HL-60/S4 treated with retinoic acid at 250 ng/mL for 4 days and 3 days (cell line): Measurements from ENCODE around the gene UVSSA.
"Not testable (repeated sequence)": the region's sequence is repeated elsewhere in the genome, so short reads cannot be mapped to it uniquely, and the experiment has no call there.

Source experiments
- in situ Hi-C: fragments of 300-500 bp; cut with MboI; formaldehyde crosslinking; loops from 2 replicates; pipeline ENCODE4 v1.7.0; 2022; ENCODE audit warnings: low sequenced_read_pairs

Gene UVSSA

DNA sequence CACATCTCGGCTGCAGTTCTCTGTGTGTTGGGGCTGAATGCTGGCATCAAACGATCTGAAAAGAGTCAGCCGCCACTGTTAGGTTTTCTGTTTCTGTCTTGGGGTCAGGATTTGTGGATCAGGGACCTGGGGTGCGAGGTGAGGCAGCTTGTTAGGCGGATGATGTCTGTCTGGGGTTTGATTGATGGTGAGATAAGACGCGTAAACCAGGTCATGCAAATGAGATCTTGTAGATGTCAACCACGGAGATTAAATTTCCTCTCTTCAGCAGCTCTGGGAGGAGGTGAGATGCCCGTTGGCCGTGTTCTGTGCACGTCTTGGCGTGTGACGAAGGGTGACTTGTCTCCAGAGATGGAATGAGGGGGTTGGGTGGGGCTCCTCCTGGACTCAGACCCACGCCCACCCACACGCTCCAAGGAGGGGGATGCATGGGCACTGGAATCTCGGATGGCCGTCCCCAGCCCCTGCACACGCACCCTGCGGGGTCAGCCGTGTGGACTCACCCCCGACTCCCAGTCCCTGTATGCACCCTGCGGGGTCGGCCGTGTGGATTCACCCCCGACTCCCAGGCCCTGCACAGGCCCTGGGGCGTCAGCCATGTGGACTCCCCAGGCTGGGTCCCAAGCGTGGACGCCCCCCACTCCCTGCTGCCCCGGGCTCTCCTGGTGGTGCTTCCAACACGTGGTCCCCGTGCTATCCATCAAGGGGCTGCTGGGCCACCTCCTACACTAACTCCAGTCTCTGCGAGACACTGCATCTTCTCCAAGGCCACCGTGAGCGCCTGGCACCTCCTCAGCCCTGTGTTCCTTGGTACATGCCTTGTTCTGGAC lies 16.0 kb upstream of the UVSSA start:
- in situ Hi-C loops: no loop called here

DNA sequence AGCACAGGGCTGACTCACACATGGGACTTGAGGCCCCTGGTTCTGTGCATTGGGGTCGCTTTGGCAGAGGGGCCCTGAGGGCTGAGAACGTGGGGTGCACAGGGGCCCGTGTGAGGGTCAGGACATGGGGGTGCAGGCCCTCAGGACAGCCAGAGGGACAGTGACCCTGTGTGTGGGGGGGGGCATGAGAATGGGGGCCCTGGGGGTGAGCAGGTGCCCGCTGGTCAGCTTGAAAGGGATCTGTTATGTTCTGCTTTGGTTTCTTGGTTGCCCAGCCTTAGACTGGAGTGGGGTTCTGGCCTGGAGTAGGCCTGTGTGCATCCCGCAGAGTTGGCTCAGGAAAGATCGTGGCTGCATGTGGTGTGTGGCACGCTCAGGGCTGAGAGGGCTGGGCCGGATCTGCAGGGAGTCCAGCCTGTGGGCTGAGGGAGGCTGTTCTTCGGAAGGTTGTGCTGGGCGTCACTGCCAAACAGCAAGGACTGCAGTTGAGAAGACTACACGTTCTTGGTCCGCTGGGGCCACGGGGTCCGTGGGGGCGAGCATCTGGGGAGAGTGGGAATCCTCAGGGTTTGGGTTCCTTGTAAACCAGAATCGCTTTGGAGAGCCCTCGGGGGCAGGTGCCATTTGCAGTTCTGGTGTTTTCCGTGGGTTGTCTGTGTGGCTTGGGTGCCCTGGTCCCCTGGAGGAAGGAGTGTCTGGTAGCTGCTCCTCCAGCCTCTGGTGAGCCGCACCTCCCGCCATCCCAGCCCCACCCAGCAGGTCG lies 15.2 kb upstream of the UVSSA start:
- in situ Hi-C loops: no loop called here

DNA sequence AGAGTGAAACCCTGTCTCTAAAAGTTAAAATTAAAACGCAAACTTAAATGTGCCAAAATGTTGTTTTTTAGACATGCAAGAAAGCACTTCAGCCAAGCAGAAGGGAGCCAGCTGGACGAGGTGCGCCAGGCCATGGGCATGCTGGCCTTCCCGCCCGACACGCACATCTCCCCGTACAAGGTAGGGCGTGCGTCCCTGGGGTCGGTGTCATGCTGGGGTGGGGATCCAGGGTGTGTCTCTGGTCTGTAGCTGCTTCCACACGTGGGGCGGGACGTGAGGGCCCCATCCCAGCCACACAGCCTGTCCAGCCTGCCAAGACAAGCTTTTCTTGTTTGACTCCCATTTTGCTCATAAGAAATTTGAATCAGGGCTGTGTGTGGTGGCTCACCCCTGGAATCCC lies 14.3 kb upstream of the UVSSA start:
- in situ Hi-C loops: no loop called here

DNA sequence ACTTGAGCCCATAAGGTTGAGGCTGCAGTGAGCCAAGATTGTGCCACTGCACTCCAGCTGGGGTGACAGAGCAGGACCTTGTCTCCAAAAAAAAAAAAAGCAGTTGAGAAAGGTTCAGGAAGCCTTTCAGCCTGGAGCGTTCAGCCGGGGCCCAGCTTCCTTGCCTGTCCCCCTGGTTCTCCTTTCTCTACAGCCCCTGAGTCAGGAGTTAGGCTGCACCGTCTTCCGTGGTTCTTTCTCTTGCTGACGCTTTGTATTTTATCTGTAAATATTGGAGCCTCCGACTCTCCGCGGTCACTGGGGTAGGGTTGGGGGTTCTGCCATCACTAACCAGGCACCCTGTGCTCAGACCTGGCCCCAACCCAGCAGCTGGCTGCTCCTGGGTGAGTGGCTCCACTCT lies 13.8 kb upstream of the UVSSA start:
- in situ Hi-C loops: no loop called here

DNA sequence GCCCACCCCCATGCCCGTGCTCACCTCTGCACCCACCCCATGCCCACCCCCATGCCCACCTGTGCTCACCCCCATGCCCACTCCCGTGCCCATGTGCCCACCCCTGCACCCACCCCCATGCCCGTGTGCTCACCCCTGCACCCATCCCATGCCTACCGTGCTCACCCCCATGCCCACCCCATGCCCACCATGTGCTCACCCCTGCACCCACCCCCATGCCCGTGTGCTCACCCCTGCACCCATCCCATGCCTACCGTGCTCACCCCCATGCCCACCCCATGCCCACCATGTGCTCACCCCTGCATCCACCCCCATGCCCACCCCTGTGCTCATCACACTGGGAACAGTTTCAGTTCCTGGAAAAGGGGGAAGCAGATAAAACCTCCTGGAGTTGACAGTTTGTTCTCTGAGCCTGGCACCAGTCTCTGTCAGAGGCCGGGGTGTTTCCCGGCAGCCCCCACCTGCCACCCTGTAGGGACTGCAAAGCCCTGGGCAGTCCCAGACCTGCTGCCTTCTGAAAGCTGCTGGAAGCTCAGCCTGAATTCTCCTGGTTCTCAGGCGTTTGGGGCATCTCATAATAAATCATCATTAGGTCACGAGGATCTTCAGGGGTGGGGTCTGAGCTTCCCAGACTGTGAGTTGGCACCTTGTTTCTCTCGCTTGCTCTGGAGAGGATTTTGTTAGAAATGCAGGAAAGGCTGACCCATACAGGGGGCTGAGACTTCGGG lies 13.0 kb upstream of the UVSSA start:
- in situ Hi-C loops: not testable (repeated sequence)

DNA sequence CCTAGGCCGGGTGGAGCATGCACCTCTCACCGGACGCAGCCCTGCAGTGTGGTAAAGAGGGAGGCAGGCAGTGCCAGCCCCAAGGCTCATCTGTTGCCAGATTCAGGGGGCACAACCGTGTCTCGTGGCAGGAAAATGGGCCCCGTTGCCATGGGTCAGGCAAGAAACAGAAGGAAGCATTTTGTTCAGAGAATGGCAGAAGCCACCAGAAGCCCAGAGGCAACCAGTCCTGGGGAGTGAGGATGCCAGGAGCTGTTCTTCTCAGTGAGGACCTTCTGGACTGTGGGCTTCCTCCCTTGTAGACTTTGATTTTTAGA lies 12.5 kb upstream of the UVSSA start:
- in situ Hi-C loops: no loop called here

DNA sequence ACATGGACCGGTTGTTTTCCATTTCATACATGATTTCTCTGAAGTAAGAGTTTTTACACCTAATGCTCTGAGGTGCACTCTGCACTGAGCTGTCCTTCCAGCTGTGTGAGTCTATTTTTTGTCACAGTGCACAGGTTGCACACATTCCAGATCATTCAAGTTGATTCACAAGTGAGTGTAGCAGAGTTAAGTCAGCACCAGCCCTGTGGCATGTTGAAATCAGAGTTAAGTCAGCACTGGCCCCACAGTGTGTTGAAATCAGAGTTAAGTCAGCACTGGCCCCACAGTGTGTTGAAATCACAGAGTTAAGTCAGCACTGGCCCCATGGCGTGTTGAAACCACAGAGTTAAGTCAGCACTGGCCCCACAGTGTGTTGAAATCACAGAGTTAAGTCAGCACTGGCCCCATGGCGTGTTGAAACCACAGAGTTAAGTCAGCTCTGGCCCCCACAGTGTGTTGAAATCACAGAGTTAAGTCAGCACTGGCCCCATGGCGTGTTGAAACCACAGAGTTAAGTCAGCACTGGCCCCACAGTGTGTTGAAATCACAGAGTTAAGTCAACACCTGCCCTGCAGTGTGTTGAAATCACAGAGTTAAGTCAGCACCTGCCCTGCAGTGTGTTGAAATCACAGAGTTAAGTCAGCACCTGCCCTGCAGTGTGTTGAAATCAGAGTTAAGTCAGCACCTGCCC lies 11.7 kb upstream of the UVSSA start:
- in situ Hi-C loops: not testable (repeated sequence)

DNA sequence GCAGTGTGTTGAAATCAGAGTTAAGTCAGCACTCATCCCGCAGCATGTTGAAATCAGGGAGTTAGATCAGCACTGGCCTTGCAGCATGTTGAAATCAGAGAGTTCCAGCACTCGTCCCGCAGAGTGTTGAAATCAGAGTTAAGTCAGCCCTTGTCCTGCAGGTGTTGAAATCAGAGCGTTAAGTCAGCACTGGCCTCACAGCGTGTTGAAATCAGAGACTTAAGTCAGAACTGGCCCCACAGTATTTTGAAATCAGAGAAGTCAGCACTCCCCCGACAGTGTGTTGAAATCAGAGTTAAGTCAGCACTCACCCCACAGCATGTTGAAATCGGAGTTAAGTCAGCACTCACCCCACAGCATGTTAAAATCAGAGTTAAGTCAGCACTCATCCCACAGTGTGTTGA lies 10.9 kb upstream of the UVSSA start:
- in situ Hi-C loops: no loop called here

DNA sequence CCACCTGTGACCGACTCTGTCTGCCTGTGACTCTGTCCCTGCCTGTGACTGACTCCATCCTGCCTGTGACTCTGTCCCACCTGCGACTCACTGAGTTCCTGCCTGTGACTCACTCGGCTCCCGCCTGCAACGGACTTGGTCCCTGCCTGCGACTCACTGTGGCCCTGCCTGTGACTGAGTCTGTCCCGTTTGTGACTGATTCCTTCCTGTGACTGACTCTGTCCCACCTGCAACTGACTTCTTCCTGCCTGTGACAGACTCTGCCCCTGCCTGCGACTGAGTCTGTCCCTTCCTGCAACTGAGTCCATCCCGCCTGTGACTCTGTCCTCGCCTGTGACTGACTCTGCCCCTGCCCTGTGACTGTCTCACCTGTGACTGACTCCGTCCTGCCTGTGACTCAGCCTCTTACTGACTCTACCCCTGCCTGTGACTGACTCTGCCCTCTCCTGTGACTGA lies 9.6 kb upstream of the UVSSA start:
- in situ Hi-C loops: no loop called here

DNA sequence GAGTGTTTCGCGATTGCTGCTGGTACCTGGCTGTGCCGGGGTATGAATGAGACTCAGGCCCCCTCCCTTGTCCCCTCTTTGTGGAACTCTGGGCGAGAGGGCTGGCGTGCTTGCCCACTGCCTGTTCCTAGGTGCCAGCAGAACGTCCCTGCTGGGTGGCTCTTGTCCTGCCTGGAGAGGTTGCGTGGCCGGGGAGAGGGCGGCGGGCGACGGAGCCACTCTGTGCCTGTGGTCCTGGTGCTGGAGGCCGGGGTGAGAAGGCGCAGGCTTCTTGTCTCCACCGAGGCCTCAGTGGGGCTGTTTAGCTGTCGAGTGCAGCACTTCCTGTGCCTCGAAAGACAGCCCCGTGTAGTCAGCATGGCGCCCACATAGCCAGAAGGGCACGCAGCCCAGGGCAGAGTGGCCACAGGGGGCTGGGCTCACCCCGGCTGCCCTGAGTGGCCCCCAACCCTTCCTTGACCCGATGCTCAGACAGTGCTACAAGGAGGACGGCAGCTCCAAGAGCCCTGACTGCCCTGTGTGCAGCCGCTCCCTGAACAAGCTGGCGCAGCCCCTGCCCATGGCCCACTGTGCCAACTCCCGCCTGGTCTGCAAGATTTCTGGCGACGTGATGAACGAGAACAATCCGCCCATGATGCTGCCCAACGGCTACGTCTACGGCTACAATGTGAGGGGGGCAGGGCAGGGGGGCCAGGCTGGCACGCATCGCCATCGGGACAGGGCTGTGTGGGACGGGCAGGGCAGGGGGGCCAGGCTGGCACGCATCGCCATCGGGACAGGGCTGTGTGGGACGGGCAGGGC lies 8.9 kb upstream of the UVSSA start:
- in situ Hi-C loops: no loop called here

DNA sequence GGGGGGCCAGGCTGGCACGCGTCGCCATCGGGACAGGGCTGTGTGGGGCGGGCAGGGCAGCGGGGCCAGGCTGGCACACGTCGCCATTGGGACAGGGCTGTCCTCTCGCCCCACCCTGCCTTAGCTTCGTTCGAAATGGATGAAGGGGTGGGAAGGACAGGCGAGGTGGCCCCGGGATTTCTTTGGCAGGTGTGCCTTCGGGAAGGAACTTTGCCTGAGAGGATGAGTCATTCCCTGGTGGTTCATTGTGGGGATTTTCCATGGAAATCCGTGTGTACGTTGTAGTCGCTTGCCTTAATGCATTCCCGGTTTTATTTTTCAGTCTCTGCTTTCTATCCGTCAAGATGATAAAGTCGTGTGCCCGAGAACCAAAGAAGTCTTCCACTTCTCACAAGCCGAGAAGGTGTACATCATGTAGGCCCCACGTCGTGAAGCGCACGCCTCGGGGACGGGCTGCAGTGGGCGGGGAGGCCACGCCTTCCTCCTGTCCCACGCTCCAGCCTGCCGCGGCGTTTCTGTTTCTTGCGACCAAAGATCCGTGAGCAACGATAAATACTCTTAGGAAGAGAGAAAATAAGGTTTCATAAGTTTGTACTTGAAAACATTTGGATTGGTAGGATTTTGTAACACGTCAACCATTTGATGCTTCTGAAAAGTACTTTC lies 8.1 kb upstream of the UVSSA start:
- in situ Hi-C loops: no loop called here

DNA sequence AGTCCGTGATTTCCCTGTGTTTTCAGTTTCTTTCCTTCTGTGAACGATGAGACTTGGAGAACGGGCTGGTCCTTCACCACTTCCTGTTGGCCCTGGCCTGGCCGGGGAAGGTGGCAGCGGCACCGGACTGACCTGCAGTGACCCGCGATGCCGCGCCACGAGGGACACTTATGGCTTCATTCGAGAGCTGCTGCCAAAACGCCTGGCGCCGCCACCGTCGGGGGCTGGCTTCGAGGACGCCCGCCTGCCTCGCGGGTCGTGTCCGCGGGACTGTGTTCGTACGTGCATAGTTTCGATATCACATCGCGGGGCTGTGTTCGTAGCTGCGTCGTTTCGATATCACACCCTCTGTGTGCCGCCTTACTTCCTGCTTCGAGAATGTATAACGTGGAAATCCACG lies 7.5 kb upstream of the UVSSA start:
- in situ Hi-C loops: no loop called here

DNA sequence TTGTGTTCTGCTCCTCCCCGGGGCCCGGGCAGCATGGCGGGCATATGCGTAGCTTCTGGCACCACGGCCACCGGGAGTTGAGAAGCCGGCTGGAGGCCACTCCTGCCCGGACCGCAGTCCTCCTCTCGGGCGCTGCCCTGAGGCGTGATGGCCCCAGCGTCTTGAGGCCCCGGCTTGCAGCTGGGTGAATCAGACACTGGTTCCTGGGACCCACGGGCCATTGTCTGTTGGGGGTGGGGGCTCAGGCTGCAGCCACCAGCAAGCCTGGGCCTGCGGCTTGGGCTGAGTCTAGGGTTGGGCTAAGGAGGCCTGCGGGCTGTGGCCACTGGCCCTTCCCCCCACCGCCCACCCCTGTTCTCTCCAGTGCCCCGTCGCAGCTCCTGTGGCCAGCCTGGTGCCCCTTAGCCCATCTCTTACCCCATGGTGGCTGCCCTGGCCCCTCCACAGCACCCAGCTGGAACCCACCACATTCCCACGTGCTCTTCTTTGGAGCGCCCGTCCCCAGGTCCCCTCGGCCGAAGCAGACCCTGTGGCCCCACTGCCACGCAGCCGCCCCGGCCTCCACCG lies 6.7 kb upstream of the UVSSA start:
- in situ Hi-C loops: no loop called here

DNA sequence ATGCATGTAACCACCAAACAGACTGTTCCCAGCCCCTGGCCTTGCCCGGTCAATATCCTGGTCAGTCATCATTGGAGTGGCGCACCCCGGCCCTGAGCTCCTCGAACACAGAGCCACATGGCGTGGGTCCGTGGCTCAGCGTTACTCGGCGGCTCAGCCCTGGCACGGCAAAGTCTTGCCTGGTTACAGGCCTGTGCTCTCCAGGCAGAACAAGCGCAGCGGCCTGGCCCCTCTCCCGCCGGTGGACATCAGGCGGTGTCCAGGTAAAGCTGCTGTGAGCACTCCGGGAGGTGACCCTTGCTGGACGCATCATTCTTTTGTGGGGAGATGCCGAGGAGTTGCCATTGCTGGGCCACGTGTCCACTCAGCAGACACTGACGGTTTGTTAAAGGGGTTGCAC lies 6.1 kb upstream of the UVSSA start:
- in situ Hi-C loops: no loop called here

DNA sequence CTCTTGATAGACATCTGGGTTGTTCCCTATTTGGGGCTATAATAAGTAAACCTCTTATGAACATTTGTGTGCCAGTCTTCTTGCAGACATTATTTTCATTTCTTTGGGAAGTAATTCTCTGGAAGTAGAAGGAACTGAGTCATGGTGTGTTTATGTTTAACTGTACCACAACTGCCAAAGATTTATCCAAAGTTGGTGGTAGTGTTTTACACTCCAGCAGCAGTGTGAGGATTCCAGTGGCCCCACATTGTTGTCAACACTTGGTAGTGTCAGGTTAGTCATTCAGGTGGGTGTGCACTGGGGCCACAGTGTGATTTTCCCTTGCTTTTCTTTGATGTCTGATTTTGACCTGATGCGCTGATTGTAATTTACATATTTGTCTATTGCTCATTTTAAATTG lies 5.0 kb upstream of the UVSSA start:
- in situ Hi-C loops: no loop called here

DNA sequence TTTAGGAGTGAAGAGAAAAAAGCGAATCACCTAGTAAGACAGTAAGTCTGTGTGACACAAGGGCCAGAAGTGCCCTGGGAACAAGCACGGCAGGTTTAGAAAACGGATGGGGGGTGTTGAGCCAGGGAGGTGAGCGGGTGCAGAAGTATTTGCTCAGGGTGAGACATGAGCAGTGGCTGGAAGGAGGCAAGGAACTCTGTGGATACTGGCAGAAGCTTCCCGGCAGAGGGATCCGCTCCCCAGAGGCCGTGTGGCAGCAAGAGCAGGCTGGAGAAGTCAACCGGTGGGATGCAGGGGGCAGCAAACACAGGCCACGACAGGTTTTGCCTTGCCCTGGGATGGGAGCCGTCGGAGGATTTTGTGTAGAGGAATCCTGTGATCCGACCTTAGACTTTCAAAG lies 2.3 kb upstream of the UVSSA start:
- in situ Hi-C loops: no loop called here

DNA sequence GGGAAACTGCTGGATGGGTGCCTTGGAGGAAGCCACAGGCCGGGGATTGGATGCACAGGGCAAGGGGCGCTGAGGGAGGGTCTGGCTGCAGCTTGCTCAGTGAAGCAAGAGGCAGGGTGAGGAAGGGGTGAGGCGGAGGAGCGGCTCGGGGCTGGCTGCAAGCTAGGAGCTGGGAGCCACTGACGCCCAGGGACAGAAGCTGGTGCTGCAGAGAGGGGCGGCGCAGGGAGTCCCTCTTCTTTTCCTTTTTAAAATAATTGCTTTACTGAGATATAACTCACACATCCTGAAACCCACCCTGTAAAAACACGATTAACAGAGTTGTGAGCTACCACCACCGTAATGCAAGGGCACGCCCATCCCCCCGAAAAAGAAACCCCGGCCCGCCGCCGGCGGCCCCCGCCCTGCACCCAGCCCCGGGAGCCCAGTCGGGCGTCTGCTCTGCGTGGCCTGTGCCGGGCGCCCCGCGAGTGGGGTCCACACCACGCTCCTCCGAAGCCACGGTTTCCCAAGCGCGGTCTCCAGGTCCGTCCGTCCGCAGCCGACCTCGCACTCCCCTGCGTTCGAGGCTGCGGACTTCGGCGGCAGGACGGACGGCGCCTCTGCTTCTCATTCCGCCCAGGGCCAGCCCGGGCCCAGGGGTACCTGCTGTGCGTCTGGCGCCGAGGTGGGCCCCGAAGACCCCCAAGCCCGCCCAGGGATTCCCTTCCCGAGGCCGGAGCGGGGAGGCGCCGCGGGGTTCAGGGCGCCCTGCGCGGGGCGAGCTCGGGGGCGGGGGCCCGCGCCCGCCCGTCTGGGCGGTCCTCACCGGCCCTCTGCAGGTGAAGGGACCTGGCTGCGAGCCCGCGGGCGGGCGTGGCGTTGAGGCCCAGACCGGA lies 866 bp upstream of the UVSSA start:
- in situ Hi-C loops: no loop called here

DNA sequence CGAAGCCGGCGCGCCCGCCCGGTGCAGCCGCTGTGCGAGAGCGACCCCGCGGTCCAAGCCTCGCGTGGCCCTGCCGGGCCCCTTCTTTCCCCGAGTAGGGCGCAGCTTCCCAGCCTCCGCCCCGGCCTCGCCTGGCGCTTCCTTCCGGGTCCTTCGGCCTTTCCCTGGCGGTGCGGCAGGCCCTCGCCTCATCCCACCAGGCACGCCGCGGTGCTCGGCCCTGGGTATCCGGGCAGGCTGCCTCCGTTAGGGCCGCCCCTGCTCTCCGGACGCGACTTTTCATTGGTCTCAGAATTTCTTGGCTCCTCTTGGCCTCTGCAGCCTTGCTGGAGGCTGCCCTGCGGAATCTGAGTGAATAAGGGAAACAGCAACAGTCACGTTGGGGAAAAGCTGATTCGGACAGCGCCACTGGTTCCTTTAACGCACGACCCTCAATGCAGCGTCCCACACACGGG lies 429 bp downstream of the UVSSA start:
- in situ Hi-C loops: no loop called here
